H1 (cell line): ENCODE results near the gene CCDC12. TPM values are rescaled to one million over a fixed set of nuclear protein-coding genes. Genes with fewer than 3 reads are reported as not detected.
"Not testable (repeated sequence)": the region's sequence is repeated elsewhere in the genome, so short reads cannot be mapped to it uniquely, and the experiment has no call there.

Source experiments
- CTCF ChIA-PET: fragments of 300-600 bp; sonication (Branson Sonifier 250); formaldehyde crosslinking; loops from one replicate; lab custom pipeline; 2021; ENCODE audit not compliant: partially characterized antibody; lab: Charles Lee
- POLR2A ChIA-PET: fragments of 300-600 bp; sonication (Branson Sonifier 250); formaldehyde crosslinking; loops from one replicate; lab custom pipeline; 2021; ENCODE audit warnings: inconsistent platforms; ENCODE audit not compliant: partially characterized antibody; lab: Charles Lee
- DNase-seq, 2 experiments: peaks; one replicate each; pipeline versions ENCODE4 v3.0.0 to v3.0.0-alpha.2; 2010 to 2022; ENCODE audit warnings: low spot score in 2 of 2, low read depth in 1 of 2, mixed read lengths in 1 of 2
- FAIRE-seq: peaks from 2 replicates; lab custom pipeline; 2011; peaks lifted over from hg19 to GRCh38; lab: Jason Lieb, UNC
- H2AFZ ChIP-seq: 2 replicates; pipeline ENCODE4 v1.8.1; 2012; ENCODE audit warnings: low read length, inconsistent platforms
- H2AK5ac ChIP-seq: 2 replicates; pipeline ENCODE4 v1.6.1; 2013; ENCODE audit warnings: low read depth, low read length
- H2BK120ac ChIP-seq: replicated peaks from 2 replicates; pipeline ENCODE3; 2013; ENCODE audit warnings: low read depth, low read length, inconsistent platforms
- H2BK12ac ChIP-seq: 2 replicates; pipeline ENCODE4 v1.6.1; 2013; ENCODE audit warnings: low read depth, low read length
- H2BK15ac ChIP-seq: 2 replicates; pipeline ENCODE4 v1.6.1; 2013; ENCODE audit warnings: low read length
- H2BK20ac ChIP-seq: 2 replicates; pipeline ENCODE4 v1.6.1; 2013; ENCODE audit warnings: low read length
- H2BK5ac ChIP-seq: 2 replicates; pipeline ENCODE4 v1.6.1; 2013; ENCODE audit warnings: low read depth, low read length
- H3K14ac ChIP-seq: 2 replicates; pipeline ENCODE4 v1.6.1; 2013; ENCODE audit warnings: inconsistent platforms; ENCODE audit not compliant: insufficient read length
- H3K18ac ChIP-seq: 2 replicates; pipeline ENCODE4 v1.6.1; 2013; ENCODE audit warnings: low read length; ENCODE audit errors: extremely low read depth
- H3K23ac ChIP-seq: 2 replicates; pipeline ENCODE4 v1.6.1; 2013; ENCODE audit warnings: inconsistent platforms; ENCODE audit not compliant: insufficient read length
- H3K23me2 ChIP-seq: 2 replicates; pipeline ENCODE4 v1.6.1; 2013; ENCODE audit warnings: low read depth, low read length
- H3K27ac ChIP-seq: 2 replicates; pipeline ENCODE4 v1.6.1; 2011; ENCODE audit warnings: low read depth, low read length, inconsistent platforms
- H3K27me3 ChIP-seq, 4 experiments: replicated peaks in 1 of 4; 1 replicate in 1 of 4; 2 replicates in 3 of 4; pipeline versions ENCODE4 v1.6.1 to v1.8.1; 2011 to 2013; ENCODE audit warnings: low read length in 3 of 4, mild to moderate bottlenecking in 3 of 4, inconsistent platforms in 2 of 4, mixed read lengths in 2 of 4, moderate library complexity in 1 of 4; ENCODE audit not compliant: control insufficient read depth in 3 of 4, insufficient read depth in 3 of 4; ENCODE audit errors: extremely low read depth in 1 of 4
- H3K36me3 ChIP-seq, 4 experiments: 2 replicates each; pipeline versions ENCODE4 v1.6.1 to v1.8.1; 2011 to 2013; ENCODE audit warnings: mild to moderate bottlenecking in 4 of 4, low read length in 3 of 4, moderate library complexity in 2 of 4, control low read depth in 1 of 4, inconsistent platforms in 1 of 4; ENCODE audit not compliant: insufficient read depth in 4 of 4, control insufficient read depth in 2 of 4
- H3K4ac ChIP-seq: replicated peaks from 2 replicates; pipeline ENCODE3; 2013; ENCODE audit warnings: low read length, low read depth, mixed read lengths, inconsistent platforms; ENCODE audit not compliant: insufficient read length
- H3K4me1 ChIP-seq, 4 experiments: replicated peaks in 1 of 4; 1 replicate in 1 of 4; 2 replicates in 3 of 4; pipeline versions ENCODE4 v1.6.1 to v1.8.1; 2011 to 2013; ENCODE audit warnings: low read length in 3 of 4, inconsistent platforms in 2 of 4, mixed read lengths in 1 of 4; ENCODE audit not compliant: insufficient read depth in 4 of 4, control insufficient read depth in 3 of 4
- H3K4me2 ChIP-seq, 2 experiments: 2 replicates each; pipeline versions ENCODE4 v1.6.1 to v1.8.1; 2011 to 2013; ENCODE audit warnings: low read depth in 2 of 2, low read length in 2 of 2, control low read depth in 1 of 2, inconsistent platforms in 1 of 2, mild to moderate bottlenecking in 1 of 2; ENCODE audit not compliant: insufficient read depth in 1 of 2
- H3K4me3 ChIP-seq, 4 experiments: fragments of 200-600, 300-600 bp in 1 of 4; sonication (generic), shearing (Covaris generic), sonication (Bioruptor Twin) in 1 of 4; 2 replicates each; pipeline versions ENCODE4 v1.5.1 to v1.8.1; 2011 to 2016; ENCODE audit warnings: low read length in 4 of 4, low read depth in 3 of 4, control low read depth in 2 of 4, inconsistent platforms in 2 of 4, mild to moderate bottlenecking in 2 of 4, mixed read lengths in 1 of 4, moderate library complexity in 1 of 4; ENCODE audit not compliant: insufficient read depth in 2 of 4; ENCODE audit errors: extremely low read depth in 1 of 4
- H3K56ac ChIP-seq: replicated peaks from 2 replicates; pipeline ENCODE3; 2013; ENCODE audit warnings: low read depth, mild to moderate bottlenecking, mixed read lengths, low read length, inconsistent platforms; ENCODE audit not compliant: insufficient read length
- H3K79me1 ChIP-seq: 2 replicates; pipeline ENCODE4 v1.6.1; 2013; ENCODE audit warnings: low read depth, low read length, control low read depth
- H3K79me2 ChIP-seq, 2 experiments: 2 replicates each; pipeline versions ENCODE4 v1.6.1 to v1.8.1; 2012 to 2013; ENCODE audit warnings: low read length in 2 of 2, mild to moderate bottlenecking in 2 of 2, inconsistent platforms in 1 of 2; ENCODE audit not compliant: insufficient read depth in 2 of 2, control insufficient read depth in 1 of 2
- H3K9ac ChIP-seq, 4 experiments: replicated peaks in 1 of 4; 1 replicate in 1 of 4; 2 replicates in 3 of 4; pipeline versions ENCODE4 v1.6.1 to v1.8.1; 2011 to 2013; ENCODE audit warnings: low read depth in 3 of 4, low read length in 3 of 4, control low read depth in 2 of 4, mild to moderate bottlenecking in 2 of 4, moderate library complexity in 2 of 4, inconsistent platforms in 1 of 4; ENCODE audit errors: extremely low read depth in 1 of 4
- H3K9me3 ChIP-seq, 2 experiments: 2 replicates each; pipeline versions ENCODE4 v1.6.1 to v1.8.1; 2012 to 2013; ENCODE audit warnings: mild to moderate bottlenecking in 2 of 2, moderate library complexity in 2 of 2, control low read depth in 1 of 2, inconsistent platforms in 1 of 2, low read depth in 1 of 2, low read length in 1 of 2, mixed read lengths in 1 of 2; ENCODE audit not compliant: insufficient read depth in 2 of 2
- H4K20me1 ChIP-seq, 2 experiments: replicated peaks in 1 of 2; 2 replicates each; pipeline versions ENCODE3 to v1.8.1; 2011 to 2013; ENCODE audit warnings: inconsistent platforms in 2 of 2, low read length in 2 of 2, mild to moderate bottlenecking in 1 of 2; ENCODE audit not compliant: insufficient read depth in 2 of 2, control insufficient read depth in 1 of 2
- H4K5ac ChIP-seq: 2 replicates; pipeline ENCODE4 v1.6.1; 2013; ENCODE audit warnings: low read length, low read depth, mixed read lengths, inconsistent platforms; ENCODE audit not compliant: insufficient read length
- H4K8ac ChIP-seq: 2 replicates; pipeline ENCODE4 v1.8.0; 2013; ENCODE audit warnings: mild to moderate bottlenecking, moderate library complexity, low read length, inconsistent platforms; ENCODE audit not compliant: insufficient read depth; ENCODE audit errors: extremely low read depth
- H4K91ac ChIP-seq: replicated peaks from 2 replicates; pipeline ENCODE3; 2013; ENCODE audit warnings: low read length, mixed read lengths, inconsistent platforms; ENCODE audit not compliant: insufficient read length
- WGBS, 2 experiments: shearing (Covaris generic) in 1 of 2; methylation state at CpG; one replicate each; pipeline versions ENCODE4 v1.1.6 to v1.1.7; 2013 to 2015; ENCODE audit warnings: low lambda C conversion rate in 2 of 2, mixed read lengths in 2 of 2, inconsistent platforms in 1 of 2, low coverage in 1 of 2, missing lambda C conversion rate in 1 of 2; ENCODE audit not compliant: insufficient replicate concordance in 2 of 2, insufficient coverage in 1 of 2, insufficient read length in 1 of 2; ENCODE audit errors: extremely low coverage in 1 of 2, missing lambda C conversion rate in 1 of 2; 5-methylcytosine and 5-hydroxymethylcytosine counted together
- polyA plus RNA-seq, 7 experiments: library from polyadenylated mRNA; depleted of rRNA in 3 of 7; stranded (reverse) in 5 of 7; unstranded in 2 of 7; fragments of >200 nt in 5 of 7; fragments of 200-250 nt in 2 of 7; gene quantifications; 1 replicate in 5 of 7; 2 replicates in 1 of 7; 4 replicates in 1 of 7; pipeline versions ENCODE4 v1.2.1 to v1.2.3, GENCODE V29; 2011 to 2013; ENCODE audit warnings: missing spikeins in 2 of 7, mixed read lengths in 2 of 7
- total RNA-seq: library from RNA; stranded (reverse); fragmentation: NEBNext Ultra II Directional; extraction: Animal tissue kit (Norgen Biotek cat#: 25700); gene quantifications from 2 replicates; pipeline ENCODE4 v1.2.1, GENCODE V29; 2021

CCDC12 gene
- total and polyA plus RNA-seq, 2 of the 8 experiments (the other 6 are each of a cell fraction or from before 2014, with no cell fraction given): 29.5 to 41.3 TPM

DNA sequence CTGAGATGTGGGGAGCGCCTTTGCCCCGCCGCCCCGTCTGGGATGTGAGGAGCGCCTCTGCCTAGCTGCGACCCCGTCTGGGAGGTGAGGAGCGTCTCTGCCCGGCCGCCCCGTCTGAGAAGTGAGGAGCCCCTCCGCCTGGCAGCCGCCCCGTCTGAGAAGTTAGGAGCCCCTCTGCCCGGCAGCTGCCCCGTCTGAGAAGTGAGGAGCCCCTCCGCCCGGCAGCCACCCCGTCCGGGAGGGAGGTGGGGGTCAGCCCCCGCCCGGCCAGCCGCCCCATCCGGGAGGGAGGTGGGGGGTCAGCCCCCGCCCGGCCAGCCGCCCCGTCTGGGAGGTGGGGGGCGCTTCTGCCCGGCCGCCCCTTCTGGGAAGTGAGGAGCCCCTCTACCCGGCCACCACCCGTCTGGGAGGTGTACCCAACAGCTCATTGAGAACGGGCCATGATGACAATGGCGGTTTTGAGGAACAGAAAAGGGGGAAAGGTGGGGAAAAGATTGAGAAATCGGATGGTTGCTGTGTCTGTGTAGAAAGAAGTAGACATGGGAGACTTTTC lies 12.4 kb downstream of the CCDC12 start:
- H3K4me3 ChIP-seq, H3K4me1 ChIP-seq, H3K27me3 ChIP-seq, H2BK120ac ChIP-seq, H3K23ac ChIP-seq, FAIRE-seq, H2BK20ac ChIP-seq, H4K8ac ChIP-seq, H3K9me3 ChIP-seq, H3K4ac ChIP-seq, POLR2A ChIA-PET, H2BK15ac ChIP-seq, H3K18ac ChIP-seq, H2AK5ac ChIP-seq, H3K9ac ChIP-seq, H3K56ac ChIP-seq, H4K5ac ChIP-seq, DNase-seq, H2BK12ac ChIP-seq, H3K23me2 ChIP-seq, H3K14ac ChIP-seq, H4K91ac ChIP-seq, H3K4me2 ChIP-seq, H2AFZ ChIP-seq, H2BK5ac ChIP-seq, H3K27ac ChIP-seq: not testable (repeated sequence)
- Histone ChIP-seq H4K20me1 (peaks cover 36 to 45% of the 10 kb centered on the region in 2 experiments), H3K79me1 (peaks cover 41% of the 10 kb centered on the region), H3K79me2 (peaks cover 51 to 82% of the 10 kb centered on the region in 2 experiments), H3K36me3 (peaks cover 0 to 10% (median 1%) of the 10 kb centered on the region in 4 experiments; a peak in 5 of 8 replicates)
- WGBS, 2 experiments: 95% methylated on average over 15 of the region's 36 CpGs; no CpG with 5 or more reads in 1 of the 2 experiments
- CTCF ChIA-PET: interaction anchor here (2.0 kb wide), 1 partner anchor 29 kb away, joined by 7 read pairs; no protein-coding TSS in a partner anchor
